DND-41 (cell line): ENCODE results near the gene CEP350.

Experiments used
- ATAC-seq: fragments of 200-7000 bp; cut with Tn5 transposase; 3 replicates; pipeline ENCODE4 v1.9.1; 2021; ENCODE audit warnings: low read depth; ENCODE audit not compliant: insufficient read depth
- DNase-seq: peaks from one replicate; pipeline ENCODE4 v3.0.0-alpha.2; 2020
- H2AFZ ChIP-seq: 2 replicates; pipeline ENCODE4 v1.6.0; 2012; ENCODE audit warnings: low read depth, low read length
- H3K27ac ChIP-seq: 2 replicates; pipeline ENCODE4 v1.5.1; 2012; ENCODE audit warnings: low read length, inconsistent platforms
- H3K27me3 ChIP-seq: fragments of 200-600 bp; sonication (generic); 2 replicates; pipeline ENCODE4 v1.6.0; 2012; ENCODE audit warnings: low read length, mild to moderate bottlenecking, inconsistent platforms; ENCODE audit not compliant: insufficient read depth, poor library complexity
- H3K36me3 ChIP-seq: 2 replicates; pipeline ENCODE4 v1.5.1; 2012; ENCODE audit warnings: low read length, inconsistent platforms; ENCODE audit not compliant: insufficient read depth
- H3K4me1 ChIP-seq: 2 replicates; pipeline ENCODE4 v1.5.1; 2012; ENCODE audit warnings: mild to moderate bottlenecking, low read length; ENCODE audit not compliant: insufficient read depth
- H3K4me2 ChIP-seq: 2 replicates; pipeline ENCODE4 v1.6.0; 2012; ENCODE audit warnings: mild to moderate bottlenecking, moderate library complexity, low read length, inconsistent platforms; ENCODE audit not compliant: insufficient read depth
- H3K4me3 ChIP-seq, 2 experiments: fragments of 200-600 bp in 1 of 2; shearing (Covaris generic) in 1 of 2; 2 replicates each; pipeline ENCODE4 v1.5.1; 2012 to 2016; ENCODE audit warnings: inconsistent platforms in 2 of 2, low read length in 2 of 2, mild to moderate bottlenecking in 2 of 2, low read depth in 1 of 2, moderate library complexity in 1 of 2
- H3K79me2 ChIP-seq: 2 replicates; pipeline ENCODE4 v1.6.0; 2012; ENCODE audit warnings: low read length, inconsistent platforms; ENCODE audit not compliant: insufficient read depth
- H3K9ac ChIP-seq: 2 replicates; pipeline ENCODE4 v1.6.0; 2012; ENCODE audit warnings: low read depth, mild to moderate bottlenecking, inconsistent platforms, low read length, moderate library complexity
- H3K9me3 ChIP-seq: 2 replicates; pipeline ENCODE4 v1.5.1; 2012; ENCODE audit warnings: low read length, moderate library complexity, mild to moderate bottlenecking, inconsistent platforms; ENCODE audit not compliant: insufficient read depth, severe bottlenecking
- H4K20me1 ChIP-seq: 2 replicates; pipeline ENCODE4 v1.6.0; 2012; ENCODE audit warnings: low read length; ENCODE audit not compliant: insufficient read depth
- CTCF ChIP-seq: IDR thresholded peaks from 2 replicates; pipeline ENCODE4 v1.5.1; 2012; ENCODE audit warnings: borderline replicate concordance, low read length, moderate library complexity, mild to moderate bottlenecking; ENCODE audit not compliant: poor library complexity, severe bottlenecking; ENCODE audit errors: extremely low read depth
- EZH2 ChIP-seq: IDR thresholded peaks from 3 replicates; pipeline ENCODE4 v1.6.1; 2012; ENCODE audit warnings: borderline replicate concordance, low read depth, mild to moderate bottlenecking, moderate library complexity, low read length, inconsistent platforms; ENCODE audit not compliant: severe bottlenecking

Gene CEP350, protein sequence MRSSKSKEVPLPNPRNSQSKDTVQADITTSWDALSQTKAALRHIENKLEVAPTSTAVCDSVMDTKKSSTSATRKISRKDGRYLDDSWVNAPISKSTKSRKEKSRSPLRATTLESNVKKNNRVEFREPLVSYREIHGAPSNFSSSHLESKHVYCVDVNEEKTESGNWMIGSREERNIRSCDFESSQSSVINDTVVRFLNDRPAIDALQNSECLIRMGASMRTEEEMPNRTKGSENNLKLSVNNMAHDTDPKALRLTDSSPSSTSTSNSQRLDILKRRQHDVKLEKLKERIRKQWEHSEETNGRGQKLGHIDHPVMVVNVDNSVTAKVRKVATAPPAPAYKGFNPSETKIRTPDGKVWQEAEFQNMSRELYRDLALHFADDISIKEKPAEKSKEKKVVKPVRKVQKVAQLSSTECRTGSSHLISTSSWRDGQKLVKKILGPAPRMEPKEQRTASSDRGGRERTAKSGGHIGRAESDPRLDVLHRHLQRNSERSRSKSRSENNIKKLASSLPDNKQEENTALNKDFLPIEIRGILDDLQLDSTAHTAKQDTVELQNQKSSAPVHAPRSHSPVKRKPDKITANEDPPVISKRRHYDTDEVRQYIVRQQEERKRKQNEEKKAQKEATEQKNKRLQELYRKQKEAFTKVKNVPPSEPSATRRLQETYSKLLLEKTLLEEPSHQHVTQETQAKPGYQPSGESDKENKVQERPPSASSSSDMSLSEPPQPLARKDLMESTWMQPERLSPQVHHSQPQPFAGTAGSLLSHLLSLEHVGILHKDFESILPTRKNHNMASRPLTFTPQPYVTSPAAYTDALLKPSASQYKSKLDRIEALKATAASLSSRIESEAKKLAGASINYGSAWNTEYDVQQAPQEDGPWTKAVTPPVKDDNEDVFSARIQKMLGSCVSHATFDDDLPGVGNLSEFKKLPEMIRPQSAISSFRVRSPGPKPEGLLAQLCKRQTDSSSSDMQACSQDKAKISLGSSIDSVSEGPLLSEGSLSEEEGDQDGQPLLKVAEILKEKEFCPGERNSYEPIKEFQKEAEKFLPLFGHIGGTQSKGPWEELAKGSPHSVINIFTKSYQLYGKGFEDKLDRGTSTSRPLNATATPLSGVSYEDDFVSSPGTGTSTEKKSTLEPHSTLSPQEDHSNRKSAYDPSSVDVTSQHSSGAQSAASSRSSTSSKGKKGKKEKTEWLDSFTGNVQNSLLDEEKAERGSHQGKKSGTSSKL (N-terminal part only)

DNA sequence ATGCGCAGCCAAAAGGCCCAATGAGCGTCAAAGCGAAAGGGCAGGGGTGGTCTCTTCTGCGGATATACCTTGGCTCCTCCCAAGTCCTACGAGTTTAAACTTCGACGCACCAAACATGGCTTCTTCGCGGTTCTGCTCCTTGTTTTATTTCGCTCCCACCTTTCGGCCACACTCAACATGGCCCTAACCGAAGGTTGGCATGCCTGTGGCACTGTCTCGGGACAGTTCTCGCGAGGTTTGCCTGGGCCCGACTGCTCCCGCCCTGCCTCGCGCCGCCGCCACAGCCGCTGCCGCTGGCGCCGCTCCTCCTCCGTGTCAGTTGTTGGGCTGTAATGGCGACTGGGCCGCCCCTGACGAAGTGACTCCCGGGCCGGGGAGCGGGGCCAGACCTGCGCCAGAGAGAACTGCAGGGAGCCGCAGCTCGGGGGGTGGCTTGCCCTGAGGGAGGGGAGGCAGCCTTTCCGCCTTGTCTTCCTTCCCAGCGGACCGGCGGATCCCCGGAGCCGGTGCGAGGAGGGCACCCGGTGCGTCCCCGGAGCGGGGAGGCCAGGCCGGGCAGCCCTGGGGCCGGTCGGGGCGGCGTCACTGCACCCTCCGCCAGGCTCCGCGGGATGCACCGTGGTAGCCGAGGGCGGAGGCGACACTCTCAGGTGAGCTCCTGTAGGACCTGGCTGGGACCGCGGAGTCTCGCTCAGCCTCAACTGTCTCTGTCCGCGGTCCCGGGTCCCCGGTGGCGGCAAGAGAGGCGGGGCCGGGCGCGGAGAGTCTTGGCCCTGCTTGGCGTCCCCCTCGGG lies at the start of gene CEP350:
TSS of gene CEP350 (plus strand) at position 318 of the 794 bp plus-strand sequence. CDS start 31,372 bp downstream, outside the sequence.
- peak within 1 kb of the TSS; percentile 91 for H3K9ac ChIP-seq
- H3K36me3 ChIP-seq, result no peaks in the 10 kb centered on the region; the same call in 1 of the 2 replicates
- H3K27ac ChIP-seq, result peak within 1 kb of the TSS; percentile 91
- ATAC-seq, result peak; percentile 90
- peak within 1 kb of the TSS; percentile 79 for H3K4me2 ChIP-seq
- H2AFZ ChIP-seq, result peak within 1 kb of the TSS; percentile 83
- H4K20me1 ChIP-seq, result peaks cover 23% of the 10 kb centered on the region
- peak; percentile 99 for DNase-seq
- H3K4me1 ChIP-seq, result peaks cover 46% of the 10 kb centered on the region
- H3K4me3 ChIP-seq, result peak within 1 kb of the TSS; percentile 91 to 96
- no peaks in the 10 kb centered on the region for H3K27me3 ChIP-seq
- H3K79me2 ChIP-seq, result peaks cover 51% of the 10 kb centered on the region
- no peaks in the 10 kb centered on the region for H3K9me3 ChIP-seq
- TF ChIP-seq CTCF, result peak; percentile 13
- TF ChIP-seq EZH2, result no peak

DNA sequence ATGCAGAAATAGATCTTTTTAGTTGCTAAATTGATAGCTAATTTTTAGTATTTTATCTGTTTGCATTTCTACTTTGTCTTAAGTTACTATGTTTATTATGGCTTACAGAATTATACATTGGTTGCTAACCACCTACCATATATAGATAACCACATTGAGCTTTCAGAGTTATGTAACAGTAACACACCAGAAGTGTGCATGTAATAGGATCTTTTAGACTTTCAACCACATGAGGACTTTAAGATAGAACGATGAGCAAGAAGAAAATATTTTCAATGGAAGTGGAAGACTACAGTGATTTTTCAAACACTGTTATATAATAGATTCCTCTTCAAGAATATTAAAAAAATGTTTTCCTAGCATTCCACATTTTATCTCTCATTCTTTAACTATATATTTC lies 43.7 kb upstream of the CEP350 start:
- Histone ChIP-seq H4K20me1 (no peaks in the 10 kb centered on the region), H3K4me3 (no peak overlapping the region), H3K27me3 (no peaks in the 10 kb centered on the region), H3K27ac (no peak overlapping the region), H3K9ac (no peak overlapping the region), H3K4me1 (no peaks in the 10 kb centered on the region), H3K4me2 (no peak overlapping the region), H3K36me3 (peaks cover 76% of the 10 kb centered on the region), H3K9me3 (no peaks in the 10 kb centered on the region), H2AFZ (no peak overlapping the region), H3K79me2 (no peaks in the 10 kb centered on the region)
- TF ChIP-seq EZH2 (no peak), CTCF (no peak)
- no peak for ATAC-seq
- no peak for DNase-seq

- H3K4me2 ChIP-seq, result no peak overlapping the region
- DNase-seq (no peak), ATAC-seq (no peak)
- H3K27me3 ChIP-seq, result no peaks in the 10 kb centered on the region
- peaks cover 78% of the 10 kb centered on the region for H3K36me3 ChIP-seq
- H3K9ac ChIP-seq, result no peak overlapping the region
- H3K4me3 ChIP-seq, result no peak overlapping the region
- H3K4me1 ChIP-seq, result no peaks in the 10 kb centered on the region
- H4K20me1 ChIP-seq, result no peaks in the 10 kb centered on the region
- no peak overlapping the region for H2AFZ ChIP-seq
- no peaks in the 10 kb centered on the region for H3K9me3 ChIP-seq
- no peak for TF ChIP-seq CTCF
- TF ChIP-seq EZH2, result no peak
- no peaks in the 10 kb centered on the region for H3K79me2 ChIP-seq
- no peak overlapping the region for H3K27ac ChIP-seq
Measured at GRCh38 chr1:179911812-179912211, 42.8 kb upstream of the CEP350 start.
